H9 (cell line): ENCODE measurements around the gene DHRS9. TPM values are rescaled to one million over a fixed set of nuclear protein-coding genes. Genes with fewer than 3 reads are reported as not detected.

Experiments
- DNase-seq: peaks from one replicate; pipeline ENCODE4 v3.0.0-alpha.2; 2017
- H2AFZ ChIP-seq: one replicate; pipeline ENCODE4 v1.6.1; 2013; ENCODE audit warnings: mild to moderate bottlenecking, low read length, control low read depth, moderate library complexity
- H2AK5ac ChIP-seq: 2 replicates; pipeline ENCODE4 v1.6.1; 2013; ENCODE audit warnings: low read length, control low read depth, mixed read lengths; ENCODE audit not compliant: insufficient read length
- H2BK120ac ChIP-seq: one replicate; pipeline ENCODE4 v1.6.1; 2013; ENCODE audit warnings: low read depth, mild to moderate bottlenecking, low read length, control low read depth, inconsistent platforms; ENCODE audit not compliant: poor library complexity, severe bottlenecking
- H2BK12ac ChIP-seq: 2 replicates; pipeline ENCODE4 v1.6.1; 2013; ENCODE audit warnings: low read length, control low read depth, mixed read lengths, low read depth; ENCODE audit not compliant: insufficient read length
- H2BK15ac ChIP-seq: 2 replicates; pipeline ENCODE4 v1.6.1; 2013; ENCODE audit warnings: low read depth, low read length, control low read depth
- H2BK20ac ChIP-seq: one replicate; pipeline ENCODE4 v1.6.1; 2013; ENCODE audit warnings: low read depth, mild to moderate bottlenecking, low read length, control low read depth, inconsistent platforms; ENCODE audit not compliant: poor library complexity, severe bottlenecking
- H2BK5ac ChIP-seq: 2 replicates; pipeline ENCODE4 v1.6.1; 2013; ENCODE audit warnings: low read length, control low read depth, mixed read lengths; ENCODE audit not compliant: insufficient read length
- H3K14ac ChIP-seq: 2 replicates; pipeline ENCODE4 v1.6.1; 2013; ENCODE audit warnings: low read length, control low read depth; ENCODE audit not compliant: insufficient read depth
- H3K18ac ChIP-seq: 2 replicates; pipeline ENCODE4 v1.6.1; 2013; ENCODE audit warnings: low read depth, mild to moderate bottlenecking, mixed read lengths, low read length, control low read depth; ENCODE audit not compliant: insufficient read length
- H3K23ac ChIP-seq: 2 replicates; pipeline ENCODE4 v1.6.1; 2013; ENCODE audit warnings: low read length, control low read depth, mixed read lengths, low read depth; ENCODE audit not compliant: insufficient read length
- H3K23me2 ChIP-seq: 2 replicates; pipeline ENCODE4 v1.6.1; 2013; ENCODE audit warnings: low read depth, mild to moderate bottlenecking, mixed read lengths, low read length, control low read depth; ENCODE audit not compliant: insufficient read length, poor library complexity, severe bottlenecking
- H3K27ac ChIP-seq: 2 replicates; pipeline ENCODE4 v1.5.1; 2013; ENCODE audit warnings: low read length, control low read depth, mixed read lengths, low read depth; ENCODE audit not compliant: insufficient read length
- H3K27me3 ChIP-seq: 2 replicates; pipeline ENCODE4 v1.6.1; 2013; ENCODE audit warnings: low read length, control low read depth, inconsistent platforms; ENCODE audit not compliant: insufficient read depth
- H3K4ac ChIP-seq: 2 replicates; pipeline ENCODE4 v1.6.1; 2013; ENCODE audit warnings: low read depth, mild to moderate bottlenecking, control low read depth, inconsistent platforms, low read length, moderate library complexity
- H3K4me1 ChIP-seq: 2 replicates; pipeline ENCODE4 v1.6.1; 2013; ENCODE audit warnings: low read length, control low read depth, inconsistent platforms; ENCODE audit not compliant: insufficient read depth
- H3K4me2 ChIP-seq: 2 replicates; pipeline ENCODE4 v1.6.1; 2013; ENCODE audit warnings: low read length, control low read depth, mixed read lengths; ENCODE audit not compliant: insufficient read length, insufficient read depth
- H3K56ac ChIP-seq: 2 replicates; pipeline ENCODE4 v1.6.1; 2013; ENCODE audit warnings: low read depth, mild to moderate bottlenecking, mixed read lengths, low read length, control low read depth; ENCODE audit not compliant: insufficient read length
- H3K79me1 ChIP-seq: 2 replicates; pipeline ENCODE4 v1.6.1; 2013; ENCODE audit warnings: low read depth, mild to moderate bottlenecking, moderate library complexity, low read length, control low read depth, inconsistent platforms; ENCODE audit not compliant: insufficient read depth, poor library complexity, severe bottlenecking
- H3K79me2 ChIP-seq: 2 replicates; pipeline ENCODE4 v1.6.1; 2013; ENCODE audit warnings: low read length, control low read depth, inconsistent platforms; ENCODE audit not compliant: insufficient read depth
- H3K9ac ChIP-seq: 2 replicates; pipeline ENCODE4 v1.6.1; 2013; ENCODE audit warnings: low read length, control low read depth, mixed read lengths; ENCODE audit not compliant: insufficient read length; ENCODE audit errors: extremely low read depth
- H3K9me3 ChIP-seq: one replicate; pipeline ENCODE4 v1.6.1; 2013; ENCODE audit warnings: low read depth, low read length, inconsistent platforms; ENCODE audit not compliant: control insufficient read depth
- H3T11ph ChIP-seq: one replicate; pipeline ENCODE4 v1.6.1; 2013; ENCODE audit warnings: mild to moderate bottlenecking, low read length, control low read depth, inconsistent platforms
- H4K20me1 ChIP-seq: one replicate; pipeline ENCODE4 v1.6.1; 2013; ENCODE audit not compliant: control insufficient read depth, insufficient read length, insufficient read depth
- H4K5ac ChIP-seq: 2 replicates; pipeline ENCODE4 v1.6.1; 2013; ENCODE audit warnings: low read depth, mild to moderate bottlenecking, mixed read lengths, low read length, control low read depth; ENCODE audit not compliant: insufficient read length
- H4K8ac ChIP-seq: replicated peaks from 2 replicates; pipeline ENCODE4 v1.6.1; 2013; ENCODE audit warnings: low read length, control low read depth, mixed read lengths, low read depth; ENCODE audit not compliant: insufficient read length
- H4K91ac ChIP-seq: 2 replicates; pipeline ENCODE4 v1.6.1; 2013; ENCODE audit warnings: low read depth, mild to moderate bottlenecking, moderate library complexity, mixed read lengths, low read length, control low read depth; ENCODE audit not compliant: insufficient read length
- H3K27ac Mint-ChIP-seq, 3 experiments: 2 replicates in 2 of 3; 3 replicates in 1 of 3; pipeline ENCODE4 v1.8.0; 2020 to 2021; ENCODE audit warnings: mixed read lengths in 3 of 3, mild to moderate bottlenecking in 1 of 3, moderate library complexity in 1 of 3
- H3K27me3 Mint-ChIP-seq: 2 replicates; pipeline ENCODE4 v1.8.0; 2021; ENCODE audit warnings: low read depth, mild to moderate bottlenecking, moderate library complexity, mixed read lengths
- H3K36me3 Mint-ChIP-seq, 3 experiments: 2 replicates in 2 of 3; 3 replicates in 1 of 3; pipeline ENCODE4 v1.8.0; 2020 to 2021; ENCODE audit warnings: low read depth in 3 of 3, mixed read lengths in 3 of 3; ENCODE audit not compliant: insufficient read depth in 1 of 3
- H3K4me1 Mint-ChIP-seq, 2 experiments: 2 replicates each; pipeline ENCODE4 v1.8.0; 2020; ENCODE audit warnings: mixed read lengths in 2 of 2
- H3K4me3 Mint-ChIP-seq, 2 experiments: 2 replicates in 1 of 2; 3 replicates in 1 of 2; pipeline ENCODE4 v1.8.0; 2020 to 2021; ENCODE audit warnings: mild to moderate bottlenecking in 2 of 2, mixed read lengths in 2 of 2, moderate library complexity in 1 of 2
- H3K9me3 Mint-ChIP-seq, 2 experiments: 2 replicates in 1 of 2; 3 replicates in 1 of 2; pipeline ENCODE4 v1.8.0; 2020; ENCODE audit warnings: mild to moderate bottlenecking in 2 of 2, mixed read lengths in 2 of 2, moderate library complexity in 1 of 2
- CTCF ChIP-seq: fragments of 200-600 bp; sonication (generic); conservative IDR thresholded peaks from 3 replicates; pipeline ENCODE4 v1.8.0; 2021; ENCODE audit warnings: antibody characterized with exemption, mild to moderate bottlenecking
- WGBS: extraction: QIAGEN DNeasy Blood & Tissue Kit; methylation state at CpG from one replicate; pipeline ENCODE4 v1.1.7; 2013; ENCODE audit warnings: missing lambda C conversion rate, low lambda C conversion rate, mixed read lengths; ENCODE audit not compliant: insufficient read length; ENCODE audit errors: extremely low coverage; 5-methylcytosine and 5-hydroxymethylcytosine counted together
- long read RNA-seq: library from polyadenylated mRNA; unstranded; transcript quantifications from one replicate; pipeline ENCODE4 v2.0.0, GENCODE V29; 2020
- total RNA-seq: library from RNA; stranded (reverse); gene quantifications from 2 replicates; pipeline ENCODE4 v1.2.1, GENCODE V29; 2021

Gene DHRS9
- not detected in 2 replicates for total RNA-seq
- long read RNA-seq = 0 reads

DNA sequence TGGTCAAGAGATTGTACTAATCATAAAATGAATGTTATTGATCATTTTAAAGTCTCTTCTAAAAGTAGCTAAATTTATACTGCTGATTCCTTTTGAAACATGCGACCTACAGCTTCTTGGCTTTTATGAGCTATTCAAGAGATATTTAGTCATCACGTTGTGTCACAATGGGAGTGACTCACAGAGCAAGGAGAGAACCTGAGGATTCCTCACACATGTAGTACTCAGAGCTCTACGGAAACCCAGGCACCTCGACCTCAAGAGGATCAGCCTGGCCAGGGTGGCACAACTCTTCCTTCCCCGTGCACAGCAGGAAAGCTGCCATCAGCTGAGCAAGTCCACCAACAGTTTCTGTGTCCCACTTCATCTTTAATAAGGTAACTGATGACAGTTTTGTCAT is at the start of gene DHRS9:
TSS of gene DHRS9 (plus strand) at position 223 of the 400 bp plus-strand sequence. CDS start 12,019 bp downstream, outside the sequence.
- Histone ChIP-seq H2BK5ac (no peak within 1 kb of the TSS), H2BK20ac (no peak within 1 kb of the TSS), H3K27ac (no peak within 1 kb of the TSS), H3K4me1 (no peaks in the 10 kb centered on the region), H4K91ac (no peak within 1 kb of the TSS), H3K18ac (no peak within 1 kb of the TSS), H2BK15ac (no peak within 1 kb of the TSS), H3K14ac (no peak within 1 kb of the TSS), H4K20me1 (no peaks in the 10 kb centered on the region), H4K8ac (no peak within 1 kb of the TSS), H3T11ph (no peak within 1 kb of the TSS), H3K79me1 (no peaks in the 10 kb centered on the region), H4K5ac (no peak within 1 kb of the TSS), H3K23ac (no peak within 1 kb of the TSS), H3K23me2 (no peaks in the 10 kb centered on the region), H3K4me2 (no peak within 1 kb of the TSS), H3K79me2 (no peaks in the 10 kb centered on the region), H3K4ac (no peak within 1 kb of the TSS), H2AFZ (no peak within 1 kb of the TSS), H3K9me3 (no peaks in the 10 kb centered on the region), H3K27me3 (no peaks in the 10 kb centered on the region), H3K56ac (no peak within 1 kb of the TSS), H3K9ac (no peak within 1 kb of the TSS), H2BK12ac (no peak within 1 kb of the TSS), H2AK5ac (no peak within 1 kb of the TSS), H2BK120ac (no peak within 1 kb of the TSS)
- WGBS = no CpG with 5 or more reads among the region's 5 CpGs
- no peaks in the 10 kb centered on the region for H3K27me3 Mint-ChIP-seq
- H3K4me1 Mint-ChIP-seq = peaks cover 0 to 5% of the 10 kb centered on the region in 2 experiments; a peak in 1 of 4 replicates
- no peak for DNase-seq
- no peak for TF ChIP-seq CTCF
- H3K36me3 Mint-ChIP-seq = no peaks in the 10 kb centered on the region
- no peaks in the 10 kb centered on the region for H3K9me3 Mint-ChIP-seq
- H3K27ac Mint-ChIP-seq = no peak within 1 kb of the TSS
- no peak within 1 kb of the TSS for H3K4me3 Mint-ChIP-seq
